ENCODE measurements around the gene TBX3.

TBX3 gene

DNA sequence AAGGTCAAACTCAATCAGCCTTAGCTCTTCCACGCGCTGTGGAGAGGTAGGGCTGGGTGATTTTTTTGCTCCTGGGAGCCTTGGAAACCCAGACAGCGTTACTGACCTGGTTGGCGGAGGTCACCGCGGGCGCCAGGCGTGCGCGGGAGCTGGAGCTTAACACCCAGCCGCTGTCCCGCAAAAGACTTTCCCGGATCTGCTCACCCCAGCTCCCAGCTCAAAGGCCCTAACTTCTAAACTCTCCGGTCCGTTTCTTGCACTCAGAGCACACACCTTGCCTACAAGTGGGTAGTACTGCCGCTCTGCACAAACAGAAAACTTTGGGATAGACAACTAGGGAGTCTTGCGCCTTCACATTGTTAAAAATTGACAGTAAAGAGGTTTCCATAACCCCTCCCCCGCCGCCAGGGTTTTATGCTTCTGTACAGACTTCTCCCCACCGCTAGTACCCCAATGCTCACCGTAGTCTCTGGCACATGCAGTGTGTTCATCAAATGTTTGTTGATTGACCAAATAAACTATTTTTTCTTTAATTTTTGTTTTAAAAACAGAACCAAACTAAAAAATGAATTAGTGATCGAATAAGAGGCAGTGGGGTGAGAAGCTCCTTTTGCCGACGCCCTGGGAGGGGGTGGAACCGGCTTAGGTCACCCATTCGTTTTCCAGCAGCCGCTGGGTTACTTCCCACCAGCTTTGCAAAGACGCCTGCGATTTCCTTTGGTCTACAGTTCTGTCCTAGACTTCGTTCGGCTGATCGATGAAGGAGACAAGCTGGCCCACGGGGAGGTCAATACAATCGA is 12.7 kb upstream of the TBX3 start:
- DNase-seq, result no peak

DNA sequence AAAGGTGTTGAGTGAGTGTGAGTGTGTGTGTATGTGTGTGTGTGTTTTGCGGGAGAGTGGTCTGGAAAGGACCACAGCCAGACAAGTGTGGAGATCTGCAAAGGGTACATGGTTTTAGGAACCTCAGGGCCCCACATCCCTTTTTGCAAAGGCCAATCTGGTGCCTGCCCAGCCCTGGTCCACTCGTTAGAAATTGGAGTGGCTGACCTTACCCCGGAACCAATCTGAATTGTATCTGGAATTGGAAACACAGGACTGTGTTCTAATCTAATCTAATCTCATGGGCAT is 11.3 kb upstream of the TBX3 start:
- DNase-seq, result no peak

GRCh38 chr12:114694436-114695304 is 10.7 kb upstream of the TBX3 start:
- DNase-seq, result no peak

GRCh38 chr12:114693532-114693931 is 9.6 kb upstream of the TBX3 start:
- no peak for DNase-seq

- no peak for DNase-seq
Measured at GRCh38 chr12:114693059-114693531, 9.1 kb upstream of the TBX3 start.

DNA sequence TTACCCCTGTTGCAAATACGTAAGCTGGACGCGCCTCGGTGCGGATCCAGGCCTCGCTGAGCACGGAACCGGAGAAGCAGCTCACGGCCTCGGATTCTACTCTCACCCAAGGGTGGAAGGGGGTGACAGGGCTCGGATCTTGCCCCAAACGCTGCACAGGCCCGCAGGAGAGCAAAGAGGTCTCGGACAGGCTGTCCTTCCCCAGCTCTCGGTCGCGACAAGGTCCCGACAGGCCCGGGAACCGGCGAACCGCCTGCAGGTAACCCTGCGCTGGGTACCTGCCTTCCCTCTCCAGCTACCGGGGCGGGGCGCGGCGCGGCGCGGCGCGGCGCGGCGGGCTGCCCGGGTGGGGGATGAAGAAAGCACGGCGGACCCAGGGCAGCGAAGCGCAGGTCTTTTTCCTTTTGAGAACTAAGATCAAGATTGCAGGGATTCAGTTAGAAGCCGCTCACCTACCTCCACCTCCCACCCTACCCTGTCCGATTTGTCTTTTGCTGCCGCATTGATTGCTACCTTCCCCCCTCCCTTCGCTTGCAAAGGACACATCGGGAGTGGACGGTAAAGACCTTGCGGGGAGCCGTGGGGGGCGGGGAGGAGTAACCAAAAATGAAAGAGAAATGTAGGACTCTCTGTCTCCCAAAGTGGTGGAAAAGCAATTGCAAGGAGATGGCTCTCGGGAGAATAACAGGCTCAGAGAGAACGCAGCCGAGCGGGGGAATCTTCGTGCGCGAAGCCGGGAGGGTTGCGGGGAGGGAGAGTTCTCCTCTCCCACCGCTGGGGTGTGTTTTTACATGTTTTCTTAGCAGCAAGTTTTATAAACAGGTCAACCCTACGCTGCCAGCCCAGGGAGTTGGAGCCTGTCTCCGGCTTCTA is 8.4 kb upstream of the TBX3 start:
- no peak for DNase-seq

GRCh38 chr12:114691763-114692185 is 7.8 kb upstream of the TBX3 start:
- no peak for DNase-seq

DNA sequence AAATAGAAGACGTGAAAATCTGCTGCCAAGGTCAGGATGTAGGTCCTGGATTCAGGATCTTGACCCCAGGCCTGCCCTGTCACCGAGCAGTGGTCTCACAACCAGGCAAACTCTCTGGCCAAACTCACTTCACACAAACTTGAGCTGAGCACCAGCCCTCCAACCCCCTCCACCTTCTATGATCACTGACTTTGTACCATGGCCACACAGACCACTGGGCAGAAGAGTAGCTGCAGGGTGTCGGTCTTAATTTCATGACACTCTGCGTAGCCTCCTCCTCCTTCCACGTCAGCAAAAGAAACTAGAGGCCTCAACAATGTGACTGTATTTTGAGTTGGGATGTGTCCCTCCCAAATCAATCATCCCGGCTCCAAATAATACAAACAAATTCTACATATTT is 7.2 kb upstream of the TBX3 start:
- DNase-seq, result no peak

GRCh38 chr12:114690267-114691135 is 6.5 kb upstream of the TBX3 start:
- DNase-seq, result no peak

- no peak for DNase-seq
Measured at GRCh38 chr12:114689075-114689994, 5.4 kb upstream of the TBX3 start.

- no peak for DNase-seq
Measured at GRCh38 chr12:114688256-114688845, 4.4 kb upstream of the TBX3 start.

- no peak for DNase-seq
Measured at GRCh38 chr12:114687802-114688201, 3.8 kb upstream of the TBX3 start.

DNA sequence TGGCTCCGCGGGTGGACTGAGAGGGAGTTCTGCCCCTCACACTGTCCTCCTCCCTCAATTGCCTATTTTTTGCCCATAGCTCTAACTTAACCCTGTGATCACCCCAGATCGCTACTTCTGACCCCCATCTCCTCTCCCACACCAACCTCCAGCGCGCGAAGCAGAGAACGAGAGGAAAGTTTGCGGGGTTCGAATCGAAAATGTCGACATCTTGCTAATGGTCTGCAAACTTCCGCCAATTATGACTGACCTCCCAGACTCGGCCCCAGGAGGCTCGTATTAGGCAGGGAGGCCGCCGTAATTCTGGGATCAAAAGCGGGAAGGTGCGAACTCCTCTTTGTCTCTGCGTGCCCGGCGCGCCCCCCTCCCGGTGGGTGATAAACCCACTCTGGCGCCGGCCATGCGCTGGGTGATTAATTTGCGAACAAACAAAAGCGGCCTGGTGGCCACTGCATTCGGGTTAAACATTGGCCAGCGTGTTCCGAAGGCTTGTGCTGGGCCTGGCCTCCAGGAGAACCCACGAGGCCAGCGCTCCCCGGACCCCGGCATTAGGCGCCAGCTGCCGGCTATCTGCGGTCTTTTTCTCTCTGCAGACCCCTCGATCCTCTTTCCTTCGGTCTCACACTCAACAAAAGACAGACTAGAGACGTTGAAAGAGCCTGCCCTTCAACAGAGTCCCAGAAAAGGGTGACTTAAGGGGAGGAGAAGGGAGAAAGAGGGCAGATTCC is 3.0 kb upstream of the TBX3 start:
- no peak for DNase-seq

GRCh38 chr12:114686426-114686772 is 2.4 kb upstream of the TBX3 start:
- no peak for DNase-seq

GRCh38 chr12:114685869-114686268 is 1.9 kb upstream of the TBX3 start:
- DNase-seq, result no peak

- DNase-seq, result no peak
Measured at GRCh38 chr12:114685320-114685781, 1.4 kb upstream of the TBX3 start.

DNA sequence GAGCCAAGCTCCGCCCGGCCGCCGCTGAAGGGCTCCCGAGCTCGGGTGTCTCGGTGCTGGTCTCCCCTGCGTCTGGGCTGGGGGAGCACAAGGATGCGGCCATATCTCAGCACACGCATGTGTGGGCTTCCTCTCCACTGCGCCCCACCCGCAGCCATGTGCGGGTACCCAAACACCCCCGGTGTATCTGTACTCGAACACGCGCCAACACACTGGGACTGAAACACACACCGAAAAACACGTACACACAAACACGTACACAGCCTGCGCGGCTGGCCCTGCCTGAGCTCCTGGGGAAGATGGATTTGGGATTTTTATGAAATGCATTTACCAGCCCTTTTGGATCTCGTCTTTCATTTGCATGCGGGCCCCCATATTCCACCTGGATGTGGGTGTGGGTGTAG is 897 bp upstream of the TBX3 start:
- DNase-seq, result no peak

GRCh38 chr12:114683709-114684097 is 272 bp downstream of the TBX3 start:
- no peak for DNase-seq

DNA sequence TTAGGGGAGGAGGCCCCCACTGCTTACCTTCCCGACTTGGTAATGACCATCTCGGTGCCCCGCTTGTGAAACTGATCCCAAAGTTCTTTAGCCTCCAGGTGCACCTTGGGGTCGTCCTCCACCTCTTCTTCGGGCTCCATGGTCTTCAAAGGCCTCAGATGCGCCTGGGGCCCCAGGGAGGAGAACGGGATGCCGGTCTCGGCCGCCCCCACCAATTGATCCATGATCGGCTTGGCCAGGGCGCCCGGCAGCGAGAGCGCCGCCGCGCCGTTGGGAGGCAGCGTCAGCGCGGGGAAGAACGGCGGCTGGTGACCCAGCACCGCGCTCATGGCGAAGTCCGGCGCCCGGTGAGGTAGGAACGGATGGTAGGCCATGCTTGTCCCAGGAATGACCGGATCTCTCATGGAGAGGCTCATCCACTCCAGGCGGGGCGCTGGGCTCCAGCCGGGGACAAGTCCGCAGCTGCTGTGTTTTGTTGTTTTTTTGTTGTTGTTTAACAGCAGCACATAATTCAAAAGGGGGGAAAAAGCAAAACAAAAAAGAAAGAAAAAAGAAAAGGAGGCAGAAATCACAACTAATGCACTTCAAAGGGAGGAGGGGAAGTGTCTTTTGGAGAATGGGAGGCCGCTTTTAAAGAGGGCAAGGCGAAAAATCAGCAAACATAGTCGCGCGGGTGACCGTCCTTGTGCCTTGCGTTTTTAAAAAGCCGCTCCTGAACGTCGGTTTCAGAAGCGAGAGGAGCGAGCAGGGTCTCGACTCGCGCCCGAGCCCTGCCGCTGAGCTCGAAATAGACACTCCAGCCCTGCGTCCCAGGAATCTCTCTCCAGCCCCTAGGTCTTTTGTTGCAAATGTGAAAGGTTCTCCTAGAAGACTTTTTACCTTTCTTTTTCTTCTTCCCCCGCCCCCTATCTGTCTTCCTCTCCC is 928 bp downstream of the TBX3 start:
- DNase-seq, result no peak
